GM03348 (cell line): ENCODE results near the gene NFKB1.
"Not testable (repeated sequence)": the region's sequence is repeated elsewhere in the genome, so short reads cannot be mapped to it uniquely, and the experiment has no call there.

Source experiments
- DNase-seq: peaks from one replicate; pipeline ENCODE4 v3.0.0; 2012; ENCODE audit warnings: low spot score

NFKB1 gene

GRCh38 chr4:102600689-102601088 is 99.5 kb downstream of the NFKB1 start:
- no peak for DNase-seq

- DNase-seq: no peak
Measured at GRCh38 chr4:102601586-102602227, 100.5 kb downstream of the NFKB1 start.

- no peak for DNase-seq
Measured at GRCh38 chr4:102604222-102604940, 103.2 kb downstream of the NFKB1 start.

GRCh38 chr4:102606261-102606660 is 105.1 kb downstream of the NFKB1 start:
- no peak for DNase-seq

GRCh38 chr4:102606846-102607450 is 105.8 kb downstream of the NFKB1 start:
- no peak for DNase-seq

- peak; percentile 24 for DNase-seq
Measured at GRCh38 chr4:102608190-102608589, 107.0 kb downstream of the NFKB1 start.

GRCh38 chr4:102610007-102610406 is 108.8 kb downstream of the NFKB1 start:
- no peak for DNase-seq

- DNase-seq: no peak
Measured at GRCh38 chr4:102610476-102610875, 109.3 kb downstream of the NFKB1 start.

GRCh38 chr4:102612210-102612609 is 111.1 kb downstream of the NFKB1 start:
- no peak for DNase-seq

- DNase-seq: no peak
Measured at GRCh38 chr4:102612824-102613366, 111.7 kb downstream of the NFKB1 start.

GRCh38 chr4:102614801-102615200 is 113.6 kb downstream of the NFKB1 start:
- DNase-seq: no peak

- DNase-seq: no peak
Measured at GRCh38 chr4:102616636-102617035, 115.5 kb downstream of the NFKB1 start.

GRCh38 chr4:102619021-102619420 is 117.9 kb downstream of the NFKB1 start:
- DNase-seq: not testable (repeated sequence)

- DNase-seq: peak; percentile 24
Measured at GRCh38 chr4:102619776-102620631, 118.8 kb downstream of the NFKB1 start.

GRCh38 chr4:102620697-102621497 is 119.7 kb downstream of the NFKB1 start:
- DNase-seq: peak; percentile 77

GRCh38 chr4:102623622-102624021 is 122.5 kb downstream of the NFKB1 start:
- DNase-seq: peak; percentile 24

GRCh38 chr4:102624505-102624904 is 123.3 kb downstream of the NFKB1 start:
- DNase-seq: no peak

- peak; percentile 59 for DNase-seq
Measured at GRCh38 chr4:102625232-102625930, 124.2 kb downstream of the NFKB1 start.

GRCh38 chr4:102627831-102628523 is 126.8 kb downstream of the NFKB1 start:
- DNase-seq: peak; percentile 62

GRCh38 chr4:102629673-102630072 is 128.5 kb downstream of the NFKB1 start:
- no peak for DNase-seq
